WTC11 (cell line): ENCODE data around the gene STAG2. TPM values are rescaled to one million over a fixed set of nuclear protein-coding genes. Genes with fewer than 3 reads are reported as not detected.

Experiments
- ATAC-seq: fragments of 200-7000 bp; cut with Tn5 transposase; 2 replicates; pipeline ENCODE4 v1.10.0; 2021; ENCODE audit warnings: mild to moderate bottlenecking, moderate library complexity
- CTCF ChIA-PET: fragments of 300-600 bp; sonication (Branson Sonifier 250); formaldehyde crosslinking; loops from one replicate; lab custom pipeline; 2021; ENCODE audit warnings: antibody characterized with exemption; lab: Charles Lee
- POLR2A ChIA-PET: fragments of 350-600 bp; sonication (Branson Sonifier 250); formaldehyde crosslinking; loops from one replicate; lab custom pipeline; 2021; ENCODE audit warnings: antibody characterized with exemption; lab: Charles Lee
- DNase-seq: peaks from one replicate; pipeline ENCODE4 v3.0.0; 2021; ENCODE audit warnings: low spot score
- H3K27ac Mint-ChIP-seq: 2 replicates; pipeline ENCODE4 v1.8.0; 2021; ENCODE audit warnings: mixed read lengths
- H3K27me3 Mint-ChIP-seq: 2 replicates; pipeline ENCODE4 v1.8.0; 2021; ENCODE audit warnings: low read depth, mild to moderate bottlenecking, moderate library complexity, mixed read lengths
- H3K36me3 Mint-ChIP-seq: 2 replicates; pipeline ENCODE4 v1.8.0; 2021; ENCODE audit warnings: mixed read lengths
- H3K4me1 Mint-ChIP-seq: 2 replicates; pipeline ENCODE4 v1.8.0; 2022; ENCODE audit warnings: mixed read lengths
- H3K4me3 Mint-ChIP-seq: 2 replicates; pipeline ENCODE4 v1.8.0; 2021; ENCODE audit warnings: mild to moderate bottlenecking, moderate library complexity, mixed read lengths
- H3K9me3 Mint-ChIP-seq: 2 replicates; pipeline ENCODE4 v1.8.0; 2021; ENCODE audit warnings: mixed read lengths
- CREB1 ChIP-seq: sonication (generic); formaldehyde crosslinking; IDR thresholded peaks from 2 replicates; pipeline ENCODE4 v1.8.0; 2023; ENCODE audit warnings: mild to moderate bottlenecking, missing genetic modification reagents
- ELF4 ChIP-seq: sonication (generic); formaldehyde crosslinking; IDR thresholded peaks from 2 replicates; pipeline ENCODE4 v1.8.1; 2022; ENCODE audit warnings: low read depth, mild to moderate bottlenecking, moderate library complexity, missing genetic modification reagents
- ETV6 ChIP-seq: sonication (generic); formaldehyde crosslinking; IDR thresholded peaks from 2 replicates; pipeline ENCODE4 v1.8.1; 2022; ENCODE audit warnings: mild to moderate bottlenecking, missing genetic modification reagents
- FOXJ3 ChIP-seq: sonication (generic); formaldehyde crosslinking; IDR thresholded peaks from 2 replicates; pipeline ENCODE4 v1.9.0; 2021; ENCODE audit warnings: missing genetic modification reagents, mild to moderate bottlenecking, borderline replicate concordance
- MXD4 ChIP-seq: fragments of 250-450 bp; sonication (Bioruptor Pico); IDR thresholded peaks from 2 replicates; pipeline ENCODE4 v1.8.0; 2021; ENCODE audit warnings: mild to moderate bottlenecking, moderate library complexity, borderline replicate concordance
- NR1H2 ChIP-seq: sonication (generic); formaldehyde crosslinking; IDR thresholded peaks from 2 replicates; pipeline ENCODE4 v1.9.0; 2021; ENCODE audit warnings: mild to moderate bottlenecking, moderate library complexity, missing genetic modification reagents
- SMAD4 ChIP-seq: sonication (generic); formaldehyde crosslinking; IDR thresholded peaks from 2 replicates; pipeline ENCODE4 v1.8.0; 2022; ENCODE audit warnings: mild to moderate bottlenecking, missing genetic modification reagents
- SP1 ChIP-seq: sonication (generic); formaldehyde crosslinking; conservative IDR thresholded peaks from 2 replicates; pipeline ENCODE4 v1.8.1; 2022; ENCODE audit warnings: missing genetic modification reagents
- TEAD1 ChIP-seq: sonication (generic); formaldehyde crosslinking; IDR thresholded peaks from 2 replicates; pipeline ENCODE4 v1.8.0; 2022; ENCODE audit warnings: mild to moderate bottlenecking, missing genetic modification reagents
- ZBTB21 ChIP-seq: sonication (generic); formaldehyde crosslinking; IDR thresholded peaks from 2 replicates; pipeline ENCODE4 v1.8.1; 2023; ENCODE audit warnings: mild to moderate bottlenecking, missing genetic modification reagents, borderline replicate concordance
- ZNF138 ChIP-seq: sonication (generic); formaldehyde crosslinking; conservative IDR thresholded peaks from 2 replicates; pipeline ENCODE4 v1.8.1; 2022; ENCODE audit warnings: mild to moderate bottlenecking, moderate library complexity, missing genetic modification reagents
- ZNF219 ChIP-seq: sonication (generic); formaldehyde crosslinking; IDR thresholded peaks from 2 replicates; pipeline ENCODE4 v1.8.0; 2023; ENCODE audit warnings: missing genetic modification reagents, mild to moderate bottlenecking, borderline replicate concordance
- ZNF416 ChIP-seq: fragments of 250-450 bp; sonication (Bioruptor Pico); IDR thresholded peaks from 2 replicates; pipeline ENCODE4 v1.9.0; 2021; ENCODE audit warnings: mild to moderate bottlenecking, inconsistent platforms
- ZNF423 ChIP-seq: fragments of 250-450 bp; sonication (Bioruptor Pico); IDR thresholded peaks from 2 replicates; pipeline ENCODE4 v2.1.2; 2022; ENCODE audit warnings: mild to moderate bottlenecking, moderate library complexity
- total RNA-seq: library from RNA; stranded (reverse); gene quantifications from 3 replicates; pipeline ENCODE4 v1.2.3, GENCODE V29; 2021
- TF ChIP-seq, protein P1 (sequence below): fragments of 250-450 bp; sonication (Bioruptor Pico); IDR thresholded peaks from 2 replicates; pipeline ENCODE4 v1.9.0; 2021; ENCODE audit warnings: mild to moderate bottlenecking
- TF ChIP-seq, protein P2 (sequence below): sonication (generic); formaldehyde crosslinking; IDR thresholded peaks from 2 replicates; pipeline ENCODE4 v1.8.1; 2022; ENCODE audit warnings: missing genetic modification reagents, borderline replicate concordance
- TF ChIP-seq, protein P3 (sequence below): sonication (generic); formaldehyde crosslinking; IDR thresholded peaks from 2 replicates; pipeline ENCODE4 v1.8.0; 2022; ENCODE audit warnings: missing genetic modification reagents
- TF ChIP-seq, protein P4 (sequence below): sonication (generic); formaldehyde crosslinking; IDR thresholded peaks from 2 replicates; pipeline ENCODE4 v1.8.1; 2023; ENCODE audit warnings: mild to moderate bottlenecking, missing genetic modification reagents, moderate library complexity
- TF ChIP-seq, protein P5 (sequence below): sonication (generic); formaldehyde crosslinking; conservative IDR thresholded peaks from 2 replicates; pipeline ENCODE4 v1.8.1; 2022; ENCODE audit warnings: mild to moderate bottlenecking, missing genetic modification reagents
- TF ChIP-seq, protein P6 (sequence below): sonication (generic); formaldehyde crosslinking; IDR thresholded peaks from 2 replicates; pipeline ENCODE4 v1.8.1; 2023; ENCODE audit warnings: mild to moderate bottlenecking, missing genetic modification reagents
- TF ChIP-seq, protein P7 (sequence below): sonication (generic); formaldehyde crosslinking; IDR thresholded peaks from 2 replicates; pipeline ENCODE4 v1.8.0; 2022; ENCODE audit warnings: mild to moderate bottlenecking, missing genetic modification reagents

Gene STAG2
- total RNA-seq, 1 experiment from 2014 or later, result 70.5 TPM

DNA sequence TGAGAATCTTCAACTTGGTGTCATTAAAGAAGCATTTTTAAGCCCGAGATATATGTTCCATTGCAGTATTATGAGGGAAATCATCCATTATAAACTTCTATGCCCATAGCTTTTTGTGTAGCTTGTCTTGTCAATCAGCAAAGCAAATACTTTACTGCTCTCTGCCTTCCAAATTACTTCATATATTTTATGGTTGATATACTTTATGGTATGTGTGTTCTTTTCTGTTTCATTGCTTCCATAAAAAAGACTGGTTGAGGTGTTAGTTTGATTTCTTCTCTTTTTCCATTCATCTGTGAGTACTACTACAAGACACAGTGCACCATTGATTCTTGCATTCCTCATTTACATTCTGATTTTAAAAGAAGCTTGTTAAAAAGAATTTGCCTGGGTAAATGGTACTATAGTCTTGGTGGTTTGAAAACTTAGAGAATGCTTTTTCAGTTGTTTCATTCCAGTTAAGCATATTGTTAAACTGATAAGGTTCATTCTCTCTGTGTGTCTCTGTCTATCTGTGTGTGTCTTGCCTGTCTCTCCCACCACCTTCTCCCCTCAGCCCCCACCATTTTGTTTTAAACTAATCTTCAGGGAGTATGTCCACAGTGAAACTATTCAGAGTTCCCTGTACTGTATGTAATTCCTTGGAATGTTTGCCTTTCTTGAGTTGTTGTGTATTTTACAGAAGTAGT lies 27.1 kb downstream of the STAG2 start (continued):
- TF ChIP-seq, protein P1, sequence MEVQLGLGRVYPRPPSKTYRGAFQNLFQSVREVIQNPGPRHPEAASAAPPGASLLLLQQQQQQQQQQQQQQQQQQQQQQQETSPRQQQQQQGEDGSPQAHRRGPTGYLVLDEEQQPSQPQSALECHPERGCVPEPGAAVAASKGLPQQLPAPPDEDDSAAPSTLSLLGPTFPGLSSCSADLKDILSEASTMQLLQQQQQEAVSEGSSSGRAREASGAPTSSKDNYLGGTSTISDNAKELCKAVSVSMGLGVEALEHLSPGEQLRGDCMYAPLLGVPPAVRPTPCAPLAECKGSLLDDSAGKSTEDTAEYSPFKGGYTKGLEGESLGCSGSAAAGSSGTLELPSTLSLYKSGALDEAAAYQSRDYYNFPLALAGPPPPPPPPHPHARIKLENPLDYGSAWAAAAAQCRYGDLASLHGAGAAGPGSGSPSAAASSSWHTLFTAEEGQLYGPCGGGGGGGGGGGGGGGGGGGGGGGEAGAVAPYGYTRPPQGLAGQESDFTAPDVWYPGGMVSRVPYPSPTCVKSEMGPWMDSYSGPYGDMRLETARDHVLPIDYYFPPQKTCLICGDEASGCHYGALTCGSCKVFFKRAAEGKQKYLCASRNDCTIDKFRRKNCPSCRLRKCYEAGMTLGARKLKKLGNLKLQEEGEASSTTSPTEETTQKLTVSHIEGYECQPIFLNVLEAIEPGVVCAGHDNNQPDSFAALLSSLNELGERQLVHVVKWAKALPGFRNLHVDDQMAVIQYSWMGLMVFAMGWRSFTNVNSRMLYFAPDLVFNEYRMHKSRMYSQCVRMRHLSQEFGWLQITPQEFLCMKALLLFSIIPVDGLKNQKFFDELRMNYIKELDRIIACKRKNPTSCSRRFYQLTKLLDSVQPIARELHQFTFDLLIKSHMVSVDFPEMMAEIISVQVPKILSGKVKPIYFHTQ, result no peak
- TF ChIP-seq ZNF423 (CRISPR knock-in tag), result no peak
- no peak for TF ChIP-seq CREB1 (CRISPR knock-in tag)
- TF ChIP-seq, protein P2, sequence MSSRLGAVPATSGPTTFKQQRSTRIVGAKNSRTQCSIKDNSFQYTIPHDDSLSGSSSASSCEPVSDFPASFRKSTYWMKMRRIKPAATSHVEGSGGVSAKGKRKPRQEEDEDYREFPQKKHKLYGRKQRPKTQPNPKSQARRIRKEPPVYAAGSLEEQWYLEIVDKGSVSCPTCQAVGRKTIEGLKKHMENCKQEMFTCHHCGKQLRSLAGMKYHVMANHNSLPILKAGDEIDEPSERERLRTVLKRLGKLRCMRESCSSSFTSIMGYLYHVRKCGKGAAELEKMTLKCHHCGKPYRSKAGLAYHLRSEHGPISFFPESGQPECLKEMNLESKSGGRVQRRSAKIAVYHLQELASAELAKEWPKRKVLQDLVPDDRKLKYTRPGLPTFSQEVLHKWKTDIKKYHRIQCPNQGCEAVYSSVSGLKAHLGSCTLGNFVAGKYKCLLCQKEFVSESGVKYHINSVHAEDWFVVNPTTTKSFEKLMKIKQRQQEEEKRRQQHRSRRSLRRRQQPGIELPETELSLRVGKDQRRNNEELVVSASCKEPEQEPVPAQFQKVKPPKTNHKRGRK, result no peak
- TF ChIP-seq ZNF138 (CRISPR knock-in tag), result no peak
- no peak for TF ChIP-seq MXD4 (CRISPR knock-in tag)
- TF ChIP-seq NR1H2 (CRISPR knock-in tag), result no peak
- TF ChIP-seq, protein P3, sequence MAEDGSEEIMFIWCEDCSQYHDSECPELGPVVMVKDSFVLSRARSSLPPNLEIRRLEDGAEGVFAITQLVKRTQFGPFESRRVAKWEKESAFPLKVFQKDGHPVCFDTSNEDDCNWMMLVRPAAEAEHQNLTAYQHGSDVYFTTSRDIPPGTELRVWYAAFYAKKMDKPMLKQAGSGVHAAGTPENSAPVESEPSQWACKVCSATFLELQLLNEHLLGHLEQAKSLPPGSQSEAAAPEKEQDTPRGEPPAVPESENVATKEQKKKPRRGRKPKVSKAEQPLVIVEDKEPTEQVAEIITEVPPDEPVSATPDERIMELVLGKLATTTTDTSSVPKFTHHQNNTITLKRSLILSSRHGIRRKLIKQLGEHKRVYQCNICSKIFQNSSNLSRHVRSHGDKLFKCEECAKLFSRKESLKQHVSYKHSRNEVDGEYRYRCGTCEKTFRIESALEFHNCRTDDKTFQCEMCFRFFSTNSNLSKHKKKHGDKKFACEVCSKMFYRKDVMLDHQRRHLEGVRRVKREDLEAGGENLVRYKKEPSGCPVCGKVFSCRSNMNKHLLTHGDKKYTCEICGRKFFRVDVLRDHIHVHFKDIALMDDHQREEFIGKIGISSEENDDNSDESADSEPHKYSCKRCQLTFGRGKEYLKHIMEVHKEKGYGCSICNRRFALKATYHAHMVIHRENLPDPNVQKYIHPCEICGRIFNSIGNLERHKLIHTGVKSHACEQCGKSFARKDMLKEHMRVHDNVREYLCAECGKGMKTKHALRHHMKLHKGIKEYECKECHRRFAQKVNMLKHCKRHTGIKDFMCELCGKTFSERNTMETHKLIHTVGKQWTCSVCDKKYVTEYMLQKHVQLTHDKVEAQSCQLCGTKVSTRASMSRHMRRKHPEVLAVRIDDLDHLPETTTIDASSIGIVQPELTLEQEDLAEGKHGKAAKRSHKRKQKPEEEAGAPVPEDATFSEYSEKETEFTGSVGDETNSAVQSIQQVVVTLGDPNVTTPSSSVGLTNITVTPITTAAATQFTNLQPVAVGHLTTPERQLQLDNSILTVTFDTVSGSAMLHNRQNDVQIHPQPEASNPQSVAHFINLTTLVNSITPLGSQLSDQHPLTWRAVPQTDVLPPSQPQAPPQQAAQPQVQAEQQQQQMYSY (CRISPR knock-in tag), result no peak

DNA sequence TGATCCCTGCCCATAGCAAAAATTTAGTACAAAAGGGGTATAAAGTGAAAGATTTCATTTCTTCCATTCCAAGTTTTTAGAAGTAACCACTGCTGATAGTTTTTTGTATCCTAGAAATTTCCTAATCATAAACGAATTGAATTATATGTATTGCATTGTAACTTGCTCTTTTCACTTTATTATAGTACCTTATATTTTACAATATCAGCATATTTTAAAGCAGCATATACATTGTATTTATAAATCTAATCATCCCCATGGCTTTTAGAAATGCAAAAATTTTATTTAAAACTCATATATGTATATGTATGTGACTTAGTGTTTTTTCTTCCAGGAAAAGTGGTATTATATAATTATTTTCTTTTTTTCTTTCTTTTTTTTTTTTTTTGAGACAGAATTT lies 27.7 kb downstream of the STAG2 start:
- no peaks in the 10 kb centered on the region for H3K9me3 Mint-ChIP-seq
- ChIA-PET CTCF (interaction anchor here (0.6 kb wide), 1 partner anchor 211 kb away, joined by 3 read pairs; no protein-coding TSS in a partner anchor), POLR2A (no interaction called here)
- TF ChIP-seq, protein P4, sequence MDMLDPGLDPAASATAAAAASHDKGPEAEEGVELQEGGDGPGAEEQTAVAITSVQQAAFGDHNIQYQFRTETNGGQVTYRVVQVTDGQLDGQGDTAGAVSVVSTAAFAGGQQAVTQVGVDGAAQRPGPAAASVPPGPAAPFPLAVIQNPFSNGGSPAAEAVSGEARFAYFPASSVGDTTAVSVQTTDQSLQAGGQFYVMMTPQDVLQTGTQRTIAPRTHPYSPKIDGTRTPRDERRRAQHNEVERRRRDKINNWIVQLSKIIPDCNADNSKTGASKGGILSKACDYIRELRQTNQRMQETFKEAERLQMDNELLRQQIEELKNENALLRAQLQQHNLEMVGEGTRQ (CRISPR knock-in tag), result no peak
- TF ChIP-seq SP1 (CRISPR knock-in tag) (no peak), FOXJ3 (CRISPR knock-in tag) (no peak), ZNF138 (CRISPR knock-in tag) (no peak), ZNF416 (no peak), ZBTB21 (no peak), TEAD1 (CRISPR knock-in tag) (no peak), ZNF219 (CRISPR knock-in tag) (no peak), ELF4 (CRISPR knock-in tag) (no peak), ETV6 (no peak), SMAD4 (CRISPR knock-in tag) (no peak)
- TF ChIP-seq, protein P5, sequence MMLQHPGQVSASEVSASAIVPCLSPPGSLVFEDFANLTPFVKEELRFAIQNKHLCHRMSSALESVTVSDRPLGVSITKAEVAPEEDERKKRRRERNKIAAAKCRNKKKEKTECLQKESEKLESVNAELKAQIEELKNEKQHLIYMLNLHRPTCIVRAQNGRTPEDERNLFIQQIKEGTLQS (CRISPR knock-in tag), result no peak
- TF ChIP-seq, protein P6, sequence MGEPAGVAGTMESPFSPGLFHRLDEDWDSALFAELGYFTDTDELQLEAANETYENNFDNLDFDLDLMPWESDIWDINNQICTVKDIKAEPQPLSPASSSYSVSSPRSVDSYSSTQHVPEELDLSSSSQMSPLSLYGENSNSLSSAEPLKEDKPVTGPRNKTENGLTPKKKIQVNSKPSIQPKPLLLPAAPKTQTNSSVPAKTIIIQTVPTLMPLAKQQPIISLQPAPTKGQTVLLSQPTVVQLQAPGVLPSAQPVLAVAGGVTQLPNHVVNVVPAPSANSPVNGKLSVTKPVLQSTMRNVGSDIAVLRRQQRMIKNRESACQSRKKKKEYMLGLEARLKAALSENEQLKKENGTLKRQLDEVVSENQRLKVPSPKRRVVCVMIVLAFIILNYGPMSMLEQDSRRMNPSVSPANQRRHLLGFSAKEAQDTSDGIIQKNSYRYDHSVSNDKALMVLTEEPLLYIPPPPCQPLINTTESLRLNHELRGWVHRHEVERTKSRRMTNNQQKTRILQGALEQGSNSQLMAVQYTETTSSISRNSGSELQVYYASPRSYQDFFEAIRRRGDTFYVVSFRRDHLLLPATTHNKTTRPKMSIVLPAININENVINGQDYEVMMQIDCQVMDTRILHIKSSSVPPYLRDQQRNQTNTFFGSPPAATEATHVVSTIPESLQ (CRISPR knock-in tag), result no peak
- TF ChIP-seq, protein P7, sequence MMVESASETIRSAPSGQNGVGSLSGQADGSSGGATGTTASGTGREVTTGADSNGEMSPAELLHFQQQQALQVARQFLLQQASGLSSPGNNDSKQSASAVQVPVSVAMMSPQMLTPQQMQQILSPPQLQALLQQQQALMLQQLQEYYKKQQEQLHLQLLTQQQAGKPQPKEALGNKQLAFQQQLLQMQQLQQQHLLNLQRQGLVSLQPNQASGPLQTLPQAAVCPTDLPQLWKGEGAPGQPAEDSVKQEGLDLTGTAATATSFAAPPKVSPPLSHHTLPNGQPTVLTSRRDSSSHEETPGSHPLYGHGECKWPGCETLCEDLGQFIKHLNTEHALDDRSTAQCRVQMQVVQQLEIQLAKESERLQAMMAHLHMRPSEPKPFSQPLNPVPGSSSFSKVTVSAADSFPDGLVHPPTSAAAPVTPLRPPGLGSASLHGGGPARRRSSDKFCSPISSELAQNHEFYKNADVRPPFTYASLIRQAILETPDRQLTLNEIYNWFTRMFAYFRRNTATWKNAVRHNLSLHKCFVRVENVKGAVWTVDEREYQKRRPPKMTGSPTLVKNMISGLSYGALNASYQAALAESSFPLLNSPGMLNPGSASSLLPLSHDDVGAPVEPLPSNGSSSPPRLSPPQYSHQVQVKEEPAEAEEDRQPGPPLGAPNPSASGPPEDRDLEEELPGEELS (CRISPR knock-in tag), result no peak

More for the DNA sequence above, 27.7 kb downstream of the STAG2 start:
- H3K27me3 Mint-ChIP-seq, result no peaks in the 10 kb centered on the region
- DNase-seq (no peak), ATAC-seq (no peak)
- no peak overlapping the region for H3K4me3 Mint-ChIP-seq
- no peaks in the 10 kb centered on the region for H3K36me3 Mint-ChIP-seq
- H3K4me1 Mint-ChIP-seq, result peaks cover 41% of the 10 kb centered on the region
- no peak overlapping the region for H3K27ac Mint-ChIP-seq
